Measurements from ENCODE around the gene UPF2.

GRCh38 chr10:12042409-12042796, 206 bp downstream of the UPF2 start:
- TF ChIP-seq CTCF (IDR thresholded peaks at IDR 0.05) (no peak), POLR2A (IDR thresholded peaks at IDR 0.05) (peak in 1 of 2 donors; percentile 44)
